B cell (primary cell): ENCODE results near the gene ZRANB1. TPM values are rescaled to one million over a fixed set of nuclear protein-coding genes. Genes with fewer than 3 reads are reported as not detected.

Experiments used
- ATAC-seq: fragments of 200-7000 bp; cut with Tn5 transposase; one replicate; pipeline ENCODE4 v1.10.0; 2021; ENCODE audit warnings: low read depth, mild to moderate bottlenecking, moderate number of reproducible peaks, moderate library complexity
- CTCF ChIA-PET: fragments of 350-600 bp; sonication (Branson Sonifier 250); formaldehyde crosslinking; loops from one replicate; lab custom pipeline; 2021; ENCODE audit warnings: antibody characterized with exemption, inconsistent platforms; lab: Charles Lee
- POLR2A ChIA-PET: fragments of 350-600 bp; sonication (Branson Sonifier 250); formaldehyde crosslinking; loops from one replicate; lab custom pipeline; 2021; ENCODE audit warnings: antibody characterized with exemption; lab: Charles Lee
- DNase-seq: peaks from one replicate; pipeline ENCODE4 v3.0.0; 2013
- H2AFZ ChIP-seq: 2 replicates; pipeline ENCODE4 v1.6.1; 2012; ENCODE audit warnings: mild to moderate bottlenecking, low read depth, low read length; ENCODE audit not compliant: insufficient read depth, poor library complexity, severe bottlenecking
- H3K27ac ChIP-seq, 2 donors: 1 replicate in 1 of 2; 2 replicates in 1 of 2; pipeline ENCODE4 v1.5.1; 2012 to 2013; ENCODE audit warnings: low read length in 2 of 2, mild to moderate bottlenecking in 2 of 2, moderate library complexity in 1 of 2
- H3K27me3 ChIP-seq, 4 experiments: fragments of 200-600 bp in 1 of 4; sonication (generic) in 1 of 4; replicated peaks in 1 of 4; 1 replicate in 2 of 4; 2 replicates in 2 of 4; pipeline versions ENCODE4 v1.6.1 to v1.7.0; 2013 to 2016; ENCODE audit warnings: low read length in 3 of 4, mild to moderate bottlenecking in 2 of 4, mixed read lengths in 1 of 4, moderate library complexity in 1 of 4; ENCODE audit not compliant: insufficient read depth in 4 of 4, control insufficient read depth in 3 of 4; ENCODE audit errors: control extremely low read depth in 1 of 4
- H3K36me3 ChIP-seq, 2 experiments: replicated peaks in 1 of 2; 1 replicate in 1 of 2; 2 replicates in 1 of 2; pipeline versions ENCODE4 v1.6.1 to v1.7.1; 2013; ENCODE audit warnings: low read length in 1 of 2; ENCODE audit not compliant: insufficient read depth in 2 of 2, control insufficient read depth in 1 of 2; ENCODE audit errors: control extremely low read depth in 1 of 2, extremely low read depth in 1 of 2
- H3K4me1 ChIP-seq, 2 donors: fragments of 200-600 bp in 1 of 2; sonication (generic) in 1 of 2; 1 replicate in 1 of 2; 2 replicates in 1 of 2; pipeline versions ENCODE4 v1.5.1 to v1.6.1; 2013 to 2017; ENCODE audit warnings: low read length in 2 of 2; ENCODE audit not compliant: control insufficient read depth in 2 of 2, insufficient read depth in 2 of 2
- H3K4me2 ChIP-seq: replicated peaks from 2 replicates; pipeline ENCODE3; 2012; ENCODE audit warnings: mild to moderate bottlenecking, low read depth, low read length; ENCODE audit not compliant: poor library complexity, severe bottlenecking
- H3K4me3 ChIP-seq, 5 experiments: fragments of 200-600 bp in 1 of 5; sonication (generic) in 1 of 5; 1 replicate in 3 of 5; 2 replicates in 2 of 5; pipeline versions ENCODE4 v1.5.1 to v1.7.0; 2011 to 2016; ENCODE audit warnings: low read length in 4 of 5, mild to moderate bottlenecking in 4 of 5, low read depth in 2 of 5, control low read depth in 1 of 5, moderate library complexity in 1 of 5; ENCODE audit not compliant: insufficient read depth in 1 of 5; ENCODE audit errors: control extremely low read depth in 1 of 5, extremely low read depth in 1 of 5
- H3K79me2 ChIP-seq: fragments of 200-600 bp; sonication (generic); one replicate; pipeline ENCODE4 v1.6.0; 2016; ENCODE audit warnings: low read length; ENCODE audit not compliant: control insufficient read depth, insufficient read depth
- H3K9ac ChIP-seq: fragments of 200-600 bp; sonication (generic); 2 replicates; pipeline ENCODE4 v1.6.1; 2017; ENCODE audit warnings: mild to moderate bottlenecking, low read length, moderate library complexity
- H3K9me3 ChIP-seq, 3 donors: one replicate each; pipeline versions ENCODE4 v1.6.1 to v1.7.1; 2013; ENCODE audit warnings: low read length in 2 of 3; ENCODE audit not compliant: control insufficient read depth in 2 of 3, insufficient read depth in 1 of 3; ENCODE audit errors: control extremely low read depth in 1 of 3
- H4K20me1 ChIP-seq: 2 replicates; pipeline ENCODE4 v1.6.0; 2012; ENCODE audit warnings: mild to moderate bottlenecking, low read length; ENCODE audit not compliant: insufficient read depth, control insufficient read depth, poor library complexity, severe bottlenecking
- H3K27ac Mint-ChIP-seq: one replicate; pipeline ENCODE4 v1.8.0; 2021; ENCODE audit warnings: mixed read lengths
- H3K27me3 Mint-ChIP-seq: one replicate; pipeline ENCODE4 v1.8.0; 2021; ENCODE audit warnings: mixed read lengths
- H3K4me1 Mint-ChIP-seq: one replicate; pipeline ENCODE4 v1.8.0; 2021; ENCODE audit warnings: mixed read lengths
- H3K4me3 Mint-ChIP-seq: one replicate; pipeline ENCODE4 v1.8.0; 2021; ENCODE audit warnings: mixed read lengths
- H3K9me3 Mint-ChIP-seq: one replicate; pipeline ENCODE4 v1.8.0; 2022; ENCODE audit warnings: mixed read lengths; ENCODE audit not compliant: insufficient read depth
- EZH2 ChIP-seq: IDR thresholded peaks from 2 replicates; pipeline ENCODE4 v1.6.1; 2012; ENCODE audit warnings: borderline replicate concordance, low read depth, mild to moderate bottlenecking, moderate library complexity, low read length; ENCODE audit not compliant: insufficient read depth, poor library complexity, severe bottlenecking
- WGBS: methylation state at CpG from one replicate; pipeline ENCODE4 v1.1.5; 2013; ENCODE audit warnings: missing lambda C conversion rate; ENCODE audit not compliant: insufficient coverage; 5-methylcytosine and 5-hydroxymethylcytosine counted together
- intact Hi-C: fragments of 100-400 bp; cut with micrococcal nuclease; formaldehyde crosslinking; loops from one replicate; pipeline ENCODE4 v1.10.0; 2022
- polyA plus RNA-seq: library from polyadenylated mRNA; depleted of rRNA; stranded (reverse); fragments of >200 nt; gene quantifications from 2 replicates; pipeline ENCODE4 v1.2.3, GENCODE V29; 2012
- total RNA-seq, 2 donors: library from RNA; stranded (reverse); fragments of 120-200 nt in 1 of 2; gene quantifications; 1 replicate in 1 of 2; 2 replicates in 1 of 2; pipeline versions ENCODE4 v1.2.3 to v1.2.4, GENCODE V29; 2013 to 2022
- TF ChIP-seq, protein P1 (sequence below): fragments of 200-600 bp; IDR thresholded peaks from one replicate; pipeline ENCODE4 v1.8.0; 2022; ENCODE audit warnings: antibody characterized with exemption, mild to moderate bottlenecking

The ZRANB1 gene
- total and polyA plus RNA-seq, 2 donors (not counting 1 experiment from before 2014, with no cell fraction given) = 6.5 to 28.0 TPM

DNA sequence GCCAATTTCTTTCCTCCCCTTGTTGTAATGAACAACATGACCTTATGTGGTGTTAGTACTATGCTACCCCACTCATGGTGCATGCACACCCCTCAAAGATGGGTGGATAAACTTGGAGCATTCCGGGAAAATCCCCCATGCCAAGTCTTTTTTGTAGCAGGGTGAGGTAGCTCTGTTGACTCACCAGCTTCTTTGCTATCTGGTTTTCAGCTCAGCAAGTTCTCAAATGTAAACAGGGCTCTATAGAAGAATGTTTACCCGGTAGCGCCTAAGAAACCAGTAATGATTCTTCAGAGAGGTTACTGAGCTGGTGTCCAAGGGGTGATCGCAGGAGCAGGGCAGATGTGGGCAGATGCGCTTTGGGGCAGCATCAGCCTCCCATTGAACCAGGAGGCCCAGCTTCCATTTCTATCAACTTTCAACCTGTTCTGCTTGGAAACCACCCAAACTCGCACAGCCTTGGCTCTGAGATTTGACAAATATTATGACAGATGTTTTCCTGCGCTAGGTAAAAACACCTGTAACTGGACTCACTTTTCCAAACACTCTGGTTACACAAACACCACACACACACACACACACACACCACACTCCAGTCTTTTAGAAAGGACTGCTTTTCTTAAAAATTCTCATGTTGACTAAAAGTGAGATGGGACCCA lies 87.8 kb downstream of the ZRANB1 start:
- intact Hi-C loops = no loop called here
- DNase-seq (no peak), ATAC-seq (no peak)
- no peaks in the 10 kb centered on the region for H3K9me3 Mint-ChIP-seq
- H3K4me1 ChIP-seq = no peaks in the 10 kb centered on the region
- H3K27ac Mint-ChIP-seq = no peak overlapping the region
- H3K4me3 Mint-ChIP-seq = no peak overlapping the region
- H3K79me2 ChIP-seq = no peaks in the 10 kb centered on the region
- no peak overlapping the region for H3K9ac ChIP-seq
- CTCF ChIA-PET = no interaction called here
- no peak overlapping the region for H3K4me3 ChIP-seq
- POLR2A ChIA-PET = no interaction called here
- H3K27me3 Mint-ChIP-seq = peaks cover 37% of the 10 kb centered on the region
- no peak overlapping the region for H2AFZ ChIP-seq
- peaks cover 0 to 10% (median 0%) of the 10 kb centered on the region in 4 experiments for H3K27me3 ChIP-seq
- no peaks in the 10 kb centered on the region for H3K36me3 ChIP-seq
- no peak overlapping the region for H3K27ac ChIP-seq
- H3K4me2 ChIP-seq = no peak overlapping the region
- peaks cover 8% of the 10 kb centered on the region for H3K4me1 Mint-ChIP-seq
- no peaks in the 10 kb centered on the region for H4K20me1 ChIP-seq
- WGBS = 94% methylated on average over 5 of the region's 7 CpGs
- TF ChIP-seq, protein P1, sequence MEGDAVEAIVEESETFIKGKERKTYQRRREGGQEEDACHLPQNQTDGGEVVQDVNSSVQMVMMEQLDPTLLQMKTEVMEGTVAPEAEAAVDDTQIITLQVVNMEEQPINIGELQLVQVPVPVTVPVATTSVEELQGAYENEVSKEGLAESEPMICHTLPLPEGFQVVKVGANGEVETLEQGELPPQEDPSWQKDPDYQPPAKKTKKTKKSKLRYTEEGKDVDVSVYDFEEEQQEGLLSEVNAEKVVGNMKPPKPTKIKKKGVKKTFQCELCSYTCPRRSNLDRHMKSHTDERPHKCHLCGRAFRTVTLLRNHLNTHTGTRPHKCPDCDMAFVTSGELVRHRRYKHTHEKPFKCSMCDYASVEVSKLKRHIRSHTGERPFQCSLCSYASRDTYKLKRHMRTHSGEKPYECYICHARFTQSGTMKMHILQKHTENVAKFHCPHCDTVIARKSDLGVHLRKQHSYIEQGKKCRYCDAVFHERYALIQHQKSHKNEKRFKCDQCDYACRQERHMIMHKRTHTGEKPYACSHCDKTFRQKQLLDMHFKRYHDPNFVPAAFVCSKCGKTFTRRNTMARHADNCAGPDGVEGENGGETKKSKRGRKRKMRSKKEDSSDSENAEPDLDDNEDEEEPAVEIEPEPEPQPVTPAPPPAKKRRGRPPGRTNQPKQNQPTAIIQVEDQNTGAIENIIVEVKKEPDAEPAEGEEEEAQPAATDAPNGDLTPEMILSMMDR = no peak
- no peak for TF ChIP-seq EZH2
- H3K9me3 ChIP-seq = no peaks in the 10 kb centered on the region

DNA sequence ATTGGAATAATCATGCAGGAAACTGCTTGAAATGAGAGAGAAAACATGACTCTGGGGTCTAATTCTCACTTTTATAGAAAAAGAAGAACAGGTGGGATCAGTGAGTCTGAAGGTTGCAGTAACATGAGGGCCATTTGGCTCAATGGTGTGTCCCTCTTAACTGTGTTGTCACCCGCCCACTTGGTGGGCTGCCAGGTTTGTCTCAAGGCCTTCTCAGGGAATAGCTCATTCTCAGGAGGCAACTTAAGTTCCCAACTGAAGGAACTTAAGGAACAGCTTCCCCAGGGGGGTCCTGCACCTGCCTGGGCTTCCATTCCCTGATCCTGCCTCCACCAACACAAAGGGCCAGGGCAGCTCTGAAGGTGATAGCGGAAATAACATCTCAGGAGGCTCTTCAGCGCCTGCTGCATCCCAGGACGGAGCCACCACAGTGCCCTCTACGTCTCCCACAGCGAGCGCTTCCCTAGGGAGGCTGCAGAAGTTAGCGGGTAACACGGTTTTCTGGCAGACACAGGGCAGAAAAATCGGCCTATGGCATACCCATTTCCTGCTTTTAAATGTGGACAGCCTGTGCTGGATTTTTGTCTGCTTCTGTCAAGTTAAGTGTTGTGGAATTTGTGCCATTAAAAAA lies 88.8 kb downstream of the ZRANB1 start:
- H3K36me3 ChIP-seq = no peaks in the 10 kb centered on the region
- peaks cover 0 to 10% (median 0%) of the 10 kb centered on the region in 4 experiments for H3K27me3 ChIP-seq
- DNase-seq (no peak), ATAC-seq (no peak)
- H3K4me2 ChIP-seq = no peak overlapping the region
- TF ChIP-seq EZH2 = no peak
- TF ChIP-seq, protein P1 = no peak
- H2AFZ ChIP-seq = no peak overlapping the region
- no peaks in the 10 kb centered on the region for H4K20me1 ChIP-seq
- intact Hi-C loops = no loop called here
- H3K9me3 Mint-ChIP-seq = no peaks in the 10 kb centered on the region
- no peaks in the 10 kb centered on the region for H3K4me1 Mint-ChIP-seq
- H3K9ac ChIP-seq = no peak overlapping the region
- WGBS = 83% methylated on average over 9 of the region's 10 CpGs
- H3K27ac Mint-ChIP-seq = no peak overlapping the region
- no peak overlapping the region for H3K4me3 Mint-ChIP-seq
- peaks cover 34% of the 10 kb centered on the region for H3K27me3 Mint-ChIP-seq
- H3K4me1 ChIP-seq = no peaks in the 10 kb centered on the region
- H3K27ac ChIP-seq = no peak overlapping the region
- H3K9me3 ChIP-seq = no peaks in the 10 kb centered on the region
- H3K79me2 ChIP-seq = no peaks in the 10 kb centered on the region
- CTCF ChIA-PET = no interaction called here
- H3K4me3 ChIP-seq = no peak overlapping the region
- POLR2A ChIA-PET = no interaction called here
